Measurements from ENCODE around the gene ASB14. TPM values are rescaled to one million over a fixed set of nuclear protein-coding genes. Genes with fewer than 3 reads are reported as not detected.
"Not testable (repeated sequence)": the region's sequence is repeated elsewhere in the genome, so short reads cannot be mapped to it uniquely, and the experiment has no call there.

The ASB14 gene
- not detected for total RNA-seq

- no peak for TF ChIP-seq CTCF (IDR thresholded peaks at IDR 0.05)
- ChIA-PET POLR2A (interaction anchor here (0.6 kb wide), 1 partner anchor 237 kb away, joined by 3 read pairs; no protein-coding TSS in a partner anchor), CTCF (no interaction called here)
- Mint-ChIP-seq H3K9me3 (peaks cover 2% of the 10 kb centered on the region), H3K4me3 (no peak within 1 kb of the TSS), H3K27ac (no peak within 1 kb of the TSS), H3K4me1 (ENCODE audit: low read depth) (no peaks in the 10 kb centered on the region), H3K36me3 (ENCODE audit: low read depth) (no peaks in the 10 kb centered on the region), H3K27me3 (peaks cover 13% of the 10 kb centered on the region)
- DNase-seq (no peak), ATAC-seq (no peak)
- intact Hi-C loops (cut with micrococcal nuclease), result no loop called here
These were observed at the start of gene ASB14 for GRCh38 chr3:57292159-57292896. ASB14 (minus strand) TSS chr3:57292685; CDS start chr3:57292033, 652 bp downstream.

- H3K9me3 Mint-ChIP-seq; DNase-seq; H3K4me3 Mint-ChIP-seq; H3K27me3 Mint-ChIP-seq; intact Hi-C loops (cut with micrococcal nuclease); ATAC-seq; POLR2A ChIA-PET; H3K4me1 Mint-ChIP-seq (ENCODE audit: low read depth); CTCF ChIA-PET; H3K27ac Mint-ChIP-seq; H3K36me3 Mint-ChIP-seq (ENCODE audit: low read depth): not testable (repeated sequence)
These were observed 46.7 kb upstream of the ASB14 start for GRCh38 chr3:57339071-57339642.

GRCh38 chr3:57338272-57339070, 46.0 kb upstream of the ASB14 start:
- DNase-seq; intact Hi-C loops (cut with micrococcal nuclease); H3K4me1 Mint-ChIP-seq (ENCODE audit: low read depth); CTCF ChIA-PET; H3K27me3 Mint-ChIP-seq; H3K9me3 Mint-ChIP-seq; H3K27ac Mint-ChIP-seq; POLR2A ChIA-PET; H3K4me3 Mint-ChIP-seq; ATAC-seq; H3K36me3 Mint-ChIP-seq (ENCODE audit: low read depth): not testable (repeated sequence)

GRCh38 chr3:57335283-57335938, 42.9 kb upstream of the ASB14 start:
- CTCF ChIA-PET, result no interaction called here
- H3K36me3 Mint-ChIP-seq (ENCODE audit: low read depth), result no peaks in the 10 kb centered on the region
- H3K27me3 Mint-ChIP-seq, result peaks cover 1% of the 10 kb centered on the region
- H3K9me3 Mint-ChIP-seq, result no peaks in the 10 kb centered on the region
- intact Hi-C loops (cut with micrococcal nuclease), result no loop called here
- no peak overlapping the region for H3K4me3 Mint-ChIP-seq
- no peak overlapping the region for H3K27ac Mint-ChIP-seq
- DNase-seq (no peak), ATAC-seq (no peak)
- POLR2A ChIA-PET, result no interaction called here
- TF ChIP-seq CTCF (IDR thresholded peaks at IDR 0.05), result no peak
- no peaks in the 10 kb centered on the region for H3K4me1 Mint-ChIP-seq (ENCODE audit: low read depth)

GRCh38 chr3:57331078-57331610, 38.7 kb upstream of the ASB14 start:
- H3K4me3 Mint-ChIP-seq, result no peak overlapping the region
- no peak overlapping the region for H3K27ac Mint-ChIP-seq
- H3K36me3 Mint-ChIP-seq (ENCODE audit: low read depth), result no peaks in the 10 kb centered on the region
- CTCF ChIA-PET, result interaction anchor here (0.7 to 1.5 kb wide), 2 partner anchors 10 to 186 kb away, joined by 3 to 4 read pairs; no protein-coding TSS in a partner anchor
- POLR2A ChIA-PET, result interaction anchor here (0.6 kb wide), 1 partner anchor 433 kb away, joined by 3 read pairs; no protein-coding TSS in a partner anchor
- H3K27me3 Mint-ChIP-seq, result peaks cover 3% of the 10 kb centered on the region
- H3K4me1 Mint-ChIP-seq (ENCODE audit: low read depth), result no peaks in the 10 kb centered on the region
- no peak for DNase-seq
- ATAC-seq, result no peak
- intact Hi-C loops (cut with micrococcal nuclease), result no loop called here
- peaks cover 2% of the 10 kb centered on the region for H3K9me3 Mint-ChIP-seq
- no peak for TF ChIP-seq CTCF (IDR thresholded peaks at IDR 0.05)

GRCh38 chr3:57326498-57326897, 34.0 kb upstream of the ASB14 start:
- H3K36me3 Mint-ChIP-seq (ENCODE audit: low read depth); H3K9me3 Mint-ChIP-seq; DNase-seq; ATAC-seq; H3K27me3 Mint-ChIP-seq; H3K4me3 Mint-ChIP-seq; H3K27ac Mint-ChIP-seq; intact Hi-C loops (cut with micrococcal nuclease); POLR2A ChIA-PET; CTCF ChIA-PET; H3K4me1 Mint-ChIP-seq (ENCODE audit: low read depth): not testable (repeated sequence)

All from activated CD8-positive, alpha-beta T cell treated with anti-CD3 and anti-CD28 coated beads for 36 hours (primary cell).